Smooth muscle cell (in vitro differentiated cells): ENCODE results near the gene DDIAS. TPM values are rescaled to one million over a fixed set of nuclear protein-coding genes. Genes with fewer than 3 reads are reported as not detected.
"Not testable (repeated sequence)": the region's sequence is repeated elsewhere in the genome, so short reads cannot be mapped to it uniquely, and the experiment has no call there.

ENCODE experiments used
- DNase-seq: peaks from one replicate; lab custom pipeline; 2025; ENCODE audit not compliant: unreplicated experiment; lab: John Stamatoyannopoulos, UW
- H2AFZ ChIP-seq: fragments of 200-600 bp; sonication (generic); 2 replicates; pipeline ENCODE4 v1.6.0; 2016; ENCODE audit warnings: antibody characterized with exemption, low read depth, mild to moderate bottlenecking
- H3F3A ChIP-seq: fragments of 200-600 bp; sonication (generic); 2 replicates; pipeline ENCODE4 v1.6.0; 2017; ENCODE audit warnings: antibody characterized with exemption, low read depth
- H3K27ac ChIP-seq: fragments of 200-600 bp; sonication (generic); 2 replicates; pipeline ENCODE4 v1.5.1; 2016; ENCODE audit warnings: low read depth, mild to moderate bottlenecking
- H3K27me3 ChIP-seq: fragments of 200-600 bp; sonication (generic); 2 replicates; pipeline ENCODE4 v1.6.1; 2016; ENCODE audit warnings: low read depth, mild to moderate bottlenecking
- H3K36me3 ChIP-seq: fragments of 200-600 bp; sonication (generic); 2 replicates; pipeline ENCODE4 v1.5.1; 2016; ENCODE audit warnings: low read depth
- H3K4me1 ChIP-seq: fragments of 200-600 bp; sonication (generic); 2 replicates; pipeline ENCODE4 v1.5.1; 2016; ENCODE audit warnings: low read depth
- H3K4me2 ChIP-seq: fragments of 200-600 bp; sonication (generic); 2 replicates; pipeline ENCODE4 v1.6.0; 2016; ENCODE audit warnings: mild to moderate bottlenecking
- H3K4me3 ChIP-seq: fragments of 200-600 bp; sonication (generic); 2 replicates; pipeline ENCODE4 v1.5.1; 2016; ENCODE audit warnings: mild to moderate bottlenecking
- H3K79me2 ChIP-seq: fragments of 200-600 bp; sonication (generic); 2 replicates; pipeline ENCODE4 v1.6.0; 2016; ENCODE audit warnings: low read depth, mild to moderate bottlenecking
- H3K9ac ChIP-seq: fragments of 200-600 bp; sonication (generic); 2 replicates; pipeline ENCODE4 v1.6.0; 2016; ENCODE audit warnings: low read depth
- H3K9me3 ChIP-seq: fragments of 200-600 bp; sonication (generic); replicated peaks from 2 replicates; pipeline ENCODE4 v1.5.1; 2016; ENCODE audit warnings: low read depth
- H4K20me1 ChIP-seq: fragments of 200-600 bp; sonication (generic); 2 replicates; pipeline ENCODE4 v1.6.0; 2016; ENCODE audit warnings: low read depth
- WGBS: methylation state at CpG from one replicate; pipeline ENCODE4 v1.1.7; 2016; ENCODE audit warnings: low lambda C conversion rate; 5-methylcytosine and 5-hydroxymethylcytosine counted together
- polyA plus RNA-seq: library from polyadenylated mRNA; unstranded; fragments of >200 nt; fragmentation: Nextera tagmentation; extraction: Ambion mirVana; gene quantifications from 2 replicates; pipeline ENCODE4 v1.2.1, GENCODE V29; 2016
- total RNA-seq: library from RNA; depleted of rRNA; stranded (reverse); fragments of >200 nt; gene quantifications from 2 replicates; pipeline ENCODE4 v1.2.3, GENCODE V29; 2014
- TF ChIP-seq, protein P1 (sequence below): fragments of 200-600 bp; sonication (generic); IDR thresholded peaks from 2 replicates; pipeline ENCODE4 v1.5.1; 2017; ENCODE audit warnings: borderline replicate concordance, mild to moderate bottlenecking, antibody characterized with exemption; ENCODE audit not compliant: insufficient read depth, poor library complexity, severe bottlenecking

The DDIAS gene
- total and polyA plus RNA-seq, 2 experiments from 2014 or later: 3.1 to 5.9 TPM

DNA sequence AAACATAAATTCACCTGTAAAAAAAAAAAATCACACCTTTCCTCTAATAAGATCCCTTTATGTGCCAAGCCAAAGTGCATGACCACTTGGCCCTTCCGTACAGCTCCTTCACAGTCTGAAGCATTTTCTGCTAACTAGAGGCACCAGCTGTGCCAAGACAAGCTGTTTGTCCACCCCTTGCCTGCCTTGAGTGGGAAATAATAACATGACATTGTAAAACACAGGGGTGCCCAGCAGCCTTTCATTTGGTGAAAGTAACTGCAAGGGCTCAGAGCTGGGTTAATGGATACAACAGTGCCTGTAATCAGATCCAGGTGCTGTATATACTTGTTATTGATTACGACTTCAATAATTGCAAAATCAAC is 59.2 kb downstream of the DDIAS start:
- 90% methylated on average over 2 of the region's 2 CpGs for WGBS
- TF ChIP-seq, protein P1, sequence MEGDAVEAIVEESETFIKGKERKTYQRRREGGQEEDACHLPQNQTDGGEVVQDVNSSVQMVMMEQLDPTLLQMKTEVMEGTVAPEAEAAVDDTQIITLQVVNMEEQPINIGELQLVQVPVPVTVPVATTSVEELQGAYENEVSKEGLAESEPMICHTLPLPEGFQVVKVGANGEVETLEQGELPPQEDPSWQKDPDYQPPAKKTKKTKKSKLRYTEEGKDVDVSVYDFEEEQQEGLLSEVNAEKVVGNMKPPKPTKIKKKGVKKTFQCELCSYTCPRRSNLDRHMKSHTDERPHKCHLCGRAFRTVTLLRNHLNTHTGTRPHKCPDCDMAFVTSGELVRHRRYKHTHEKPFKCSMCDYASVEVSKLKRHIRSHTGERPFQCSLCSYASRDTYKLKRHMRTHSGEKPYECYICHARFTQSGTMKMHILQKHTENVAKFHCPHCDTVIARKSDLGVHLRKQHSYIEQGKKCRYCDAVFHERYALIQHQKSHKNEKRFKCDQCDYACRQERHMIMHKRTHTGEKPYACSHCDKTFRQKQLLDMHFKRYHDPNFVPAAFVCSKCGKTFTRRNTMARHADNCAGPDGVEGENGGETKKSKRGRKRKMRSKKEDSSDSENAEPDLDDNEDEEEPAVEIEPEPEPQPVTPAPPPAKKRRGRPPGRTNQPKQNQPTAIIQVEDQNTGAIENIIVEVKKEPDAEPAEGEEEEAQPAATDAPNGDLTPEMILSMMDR: no peak
- H2AFZ ChIP-seq: no peak overlapping the region

DNA sequence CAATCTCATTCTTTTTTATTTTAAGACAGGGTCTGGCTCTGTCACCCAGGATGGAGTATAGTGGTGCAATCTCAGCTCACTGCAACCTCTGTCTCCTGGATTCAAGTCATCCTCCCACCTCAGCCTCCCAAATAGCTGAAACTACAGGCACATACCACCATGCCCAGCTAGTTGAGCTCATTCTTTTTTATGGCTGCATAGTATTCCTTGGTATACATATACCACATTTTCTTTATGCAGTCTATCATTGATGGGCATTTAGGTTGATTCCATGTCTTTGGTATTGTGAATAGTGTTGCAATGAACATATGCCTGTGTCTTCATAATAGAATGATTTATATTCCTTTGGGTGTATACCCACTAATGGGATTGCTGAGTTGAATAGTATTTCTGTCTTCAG is 60.5 kb downstream of the DDIAS start:
- H3K27ac ChIP-seq, H2AFZ ChIP-seq, H4K20me1 ChIP-seq: not testable (repeated sequence)

More for the DNA sequence above, 59.2 kb downstream of the DDIAS start:
- no peak for DNase-seq
- Histone ChIP-seq H3K4me1 (no peaks in the 10 kb centered on the region), H3K27ac (no peak overlapping the region), H4K20me1 (no peaks in the 10 kb centered on the region), H3K27me3 (no peaks in the 10 kb centered on the region), H3K9me3 (no peaks in the 10 kb centered on the region), H3K36me3 (no peaks in the 10 kb centered on the region), H3K9ac (no peak overlapping the region), H3K79me2 (no peaks in the 10 kb centered on the region), H3F3A (no peaks in the 10 kb centered on the region), H3K4me3 (no peak overlapping the region), H3K4me2 (no peak overlapping the region)

GRCh38 chr11:82967381-82967780 is 65.8 kb downstream of the DDIAS start:
- no peak overlapping the region for H3K4me3 ChIP-seq
- no peak overlapping the region for H3K27ac ChIP-seq
- no peaks in the 10 kb centered on the region for H3F3A ChIP-seq
- DNase-seq: no peak
- no peaks in the 10 kb centered on the region for H3K27me3 ChIP-seq
- WGBS: 82% methylated on average over 4 of the region's 4 CpGs
- H3K79me2 ChIP-seq: no peaks in the 10 kb centered on the region
- H2AFZ ChIP-seq: no peak overlapping the region
- no peaks in the 10 kb centered on the region for H4K20me1 ChIP-seq
- H3K4me1 ChIP-seq: no peaks in the 10 kb centered on the region
- no peak overlapping the region for H3K4me2 ChIP-seq
- H3K36me3 ChIP-seq: no peaks in the 10 kb centered on the region
- H3K9ac ChIP-seq: no peak overlapping the region
- TF ChIP-seq, protein P1: no peak
- H3K9me3 ChIP-seq: no peaks in the 10 kb centered on the region

More for the DNA sequence above, 60.5 kb downstream of the DDIAS start:
- not testable (repeated sequence) for H3K4me1 ChIP-seq, H3K79me2 ChIP-seq, H3K36me3 ChIP-seq, H3K4me2 ChIP-seq, H3K9me3 ChIP-seq, H3K9ac ChIP-seq, H3F3A ChIP-seq, H3K27me3 ChIP-seq, H3K4me3 ChIP-seq, DNase-seq

- H3K9me3 ChIP-seq: no peaks in the 10 kb centered on the region
- H2AFZ ChIP-seq: no peak overlapping the region
- TF ChIP-seq, protein P1: no peak
- H3K9ac ChIP-seq: no peak overlapping the region
- H3K36me3 ChIP-seq: no peaks in the 10 kb centered on the region
- no peaks in the 10 kb centered on the region for H3K4me1 ChIP-seq
- no peak overlapping the region for H3K27ac ChIP-seq
- no peaks in the 10 kb centered on the region for H4K20me1 ChIP-seq
- H3K4me2 ChIP-seq: no peak overlapping the region
- no peak overlapping the region for H3K4me3 ChIP-seq
- no peak for DNase-seq
- H3F3A ChIP-seq: no peaks in the 10 kb centered on the region
- no peaks in the 10 kb centered on the region for H3K79me2 ChIP-seq
- no peaks in the 10 kb centered on the region for H3K27me3 ChIP-seq
- WGBS: 94% methylated on average over 4 of the region's 4 CpGs
These were observed 68.3 kb downstream of the DDIAS start for GRCh38 chr11:82969811-82970210.

DNA sequence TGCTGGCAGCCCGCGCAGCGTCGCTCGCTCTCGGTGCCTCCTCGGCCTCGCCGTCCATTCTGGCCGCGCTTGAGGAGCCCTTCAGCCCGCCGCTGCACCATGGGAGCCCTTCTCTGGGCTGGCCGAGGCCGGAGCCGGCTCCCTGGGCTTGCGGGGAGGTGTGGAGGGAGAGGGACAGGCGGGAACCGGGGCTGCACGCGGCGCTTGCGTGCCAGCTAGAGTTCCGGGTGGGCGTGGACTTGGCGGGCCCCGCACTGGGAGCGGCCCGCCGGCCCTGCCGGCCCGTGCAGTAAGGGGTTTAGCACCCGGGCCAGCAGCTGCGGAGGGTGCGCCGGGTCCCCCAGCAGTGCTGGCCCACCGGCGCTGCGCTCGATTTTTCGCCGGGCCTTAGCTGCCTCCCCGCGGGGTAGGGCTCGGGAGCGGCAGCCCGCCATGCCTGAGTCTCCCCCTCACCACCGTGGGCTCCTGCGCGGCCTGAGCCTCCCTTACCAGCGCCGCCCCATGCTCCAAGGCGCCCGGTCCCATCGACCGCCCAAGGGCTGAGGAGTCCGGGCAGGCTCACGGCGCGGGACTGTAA is 69.1 kb downstream of the DDIAS start:
- H3K4me1 ChIP-seq, H3K27ac ChIP-seq, H3K9me3 ChIP-seq, DNase-seq, H3K4me3 ChIP-seq, H3K9ac ChIP-seq, H2AFZ ChIP-seq, H3K79me2 ChIP-seq, H3K36me3 ChIP-seq, H3K27me3 ChIP-seq, H3F3A ChIP-seq, H3K4me2 ChIP-seq, H4K20me1 ChIP-seq: not testable (repeated sequence)
- WGBS: 99% methylated on average over 40 of the region's 60 CpGs

GRCh38 chr11:82971519-82971946 is 70.0 kb downstream of the DDIAS start:
- not testable (repeated sequence) for H3K9me3 ChIP-seq, H3K4me3 ChIP-seq, H3K27ac ChIP-seq, H3F3A ChIP-seq, H3K4me2 ChIP-seq, H3K4me1 ChIP-seq, H3K9ac ChIP-seq, DNase-seq, H3K79me2 ChIP-seq, H2AFZ ChIP-seq, H4K20me1 ChIP-seq, H3K36me3 ChIP-seq, H3K27me3 ChIP-seq
- WGBS: 98% methylated on average over 8 of the region's 8 CpGs
